GM18858 (cell line): ENCODE measurements around the gene CLN5.

Experiments
- ATAC-seq: cut with Tn5 transposase; IDR thresholded peaks from one replicate; pipeline ENCODE4 v1.9.1; 2021; ENCODE audit not compliant: unreplicated experiment

CLN5 gene

GRCh38 chr13:77016888-77017623 is 25.2 kb downstream of the CLN5 start:
- ATAC-seq, result no peak

DNA sequence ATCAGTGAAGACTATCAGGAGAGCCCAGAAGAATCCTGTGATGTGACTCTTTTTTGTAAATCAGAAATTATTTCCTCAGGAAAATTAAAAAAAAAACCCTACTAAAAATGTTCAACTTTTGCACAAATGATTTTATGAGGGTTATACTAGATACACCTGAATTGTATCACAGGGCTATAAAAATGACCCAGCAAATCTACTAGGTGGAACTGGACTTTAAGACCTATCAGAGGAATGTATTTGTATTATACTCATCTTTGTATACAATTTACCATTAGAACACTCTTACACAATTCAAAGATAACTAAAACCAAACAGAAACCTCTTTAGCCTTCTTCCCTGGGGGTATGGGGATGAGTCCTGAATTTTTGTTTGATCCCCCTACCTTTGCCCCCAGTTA is 27.9 kb downstream of the CLN5 start:
- ATAC-seq, result no peak

DNA sequence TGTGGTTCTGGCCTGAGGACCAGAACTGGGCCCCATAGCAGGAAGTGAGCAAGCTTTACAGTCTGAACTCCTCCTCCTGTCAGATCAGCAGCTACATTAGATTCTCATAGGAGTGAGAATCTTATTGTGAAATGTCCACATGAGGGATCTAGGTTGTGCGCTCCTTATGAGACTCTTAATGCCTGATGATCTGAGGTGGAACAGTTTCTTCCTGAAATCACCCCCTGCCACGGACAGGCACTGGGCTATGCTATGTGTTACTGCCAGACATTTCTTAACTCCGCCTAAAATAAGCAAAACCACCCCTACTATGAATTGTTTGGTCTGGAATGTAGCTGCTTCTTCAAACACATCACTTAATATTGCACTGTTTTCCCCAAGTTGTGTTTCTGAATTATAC is 30.5 kb downstream of the CLN5 start:
- ATAC-seq, result no peak

DNA sequence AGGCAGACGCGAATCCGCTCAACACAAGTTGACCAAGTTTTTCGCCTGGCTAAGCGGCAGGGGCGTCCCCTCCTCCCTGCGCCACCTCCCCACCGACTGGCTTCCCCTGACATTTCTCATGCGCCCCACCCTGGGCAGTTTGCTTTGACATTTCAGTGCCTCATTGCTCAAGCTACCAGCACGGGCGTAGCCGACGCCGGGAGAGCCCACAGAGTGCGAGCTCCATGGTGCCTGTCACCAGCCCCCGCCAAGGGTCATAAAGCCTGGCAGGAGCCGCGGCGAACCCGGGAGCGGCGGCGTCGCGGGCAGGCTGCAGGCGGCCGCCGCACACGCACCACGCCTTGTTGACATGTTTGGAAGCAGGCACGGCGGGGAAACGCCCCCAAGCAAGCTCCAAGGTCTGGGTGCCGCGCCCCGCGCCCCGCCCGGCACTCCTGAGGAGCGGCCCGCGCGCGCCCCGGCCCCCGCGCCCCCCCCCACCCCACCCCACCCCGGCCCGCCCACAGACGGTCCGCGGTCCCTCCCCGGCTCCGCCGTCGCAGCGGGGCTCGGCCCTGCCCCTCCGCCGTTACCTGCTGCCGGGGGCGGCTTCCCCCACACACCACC is 34.5 kb downstream of the CLN5 start:
- ATAC-seq, result peak; percentile 46

DNA sequence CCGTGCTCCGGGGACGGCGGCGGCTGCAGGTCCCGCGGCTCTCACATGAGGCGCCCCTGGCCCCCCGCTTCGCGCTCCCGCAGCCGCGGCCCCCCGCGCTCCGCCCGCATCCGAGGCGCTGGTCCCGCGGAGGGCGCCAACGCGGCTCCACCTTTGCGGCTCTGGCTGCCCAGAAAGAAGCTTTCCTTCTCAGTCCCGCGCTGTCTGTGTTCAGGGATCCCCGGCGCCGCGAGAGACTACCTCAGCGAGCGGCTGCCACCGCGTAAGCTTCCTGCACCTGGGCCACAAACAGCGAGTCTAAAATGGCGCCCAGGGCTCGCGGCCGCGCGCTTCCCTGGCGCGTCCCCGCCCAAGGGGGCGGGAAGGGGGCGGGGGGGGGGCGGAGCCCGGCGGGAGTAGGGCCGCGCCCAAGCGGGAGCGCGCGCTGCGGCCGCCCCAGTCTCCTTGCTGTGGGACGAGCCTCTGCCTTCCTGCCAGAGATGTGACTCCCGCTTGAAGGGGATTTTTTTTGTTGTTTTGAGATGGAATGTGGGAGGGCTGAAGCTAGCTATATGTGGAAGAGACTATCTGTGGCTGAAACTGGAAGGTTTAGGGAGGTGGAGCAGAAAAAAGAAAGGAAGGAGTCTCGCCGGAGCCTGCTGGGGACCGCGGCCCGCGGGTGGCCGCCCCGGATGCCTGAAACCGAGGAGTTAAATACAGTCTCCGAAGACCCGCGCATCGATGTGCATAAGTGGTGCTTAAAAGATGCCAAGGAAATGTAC is 35.2 kb downstream of the CLN5 start, which contains the start of gene FBXL3:
TSS of gene FBXL3 (minus strand) at position 299 of the 761 bp plus-strand sequence. CDS start 5,299 bp downstream, outside the sequence.
- peak; percentile 44 for ATAC-seq

DNA sequence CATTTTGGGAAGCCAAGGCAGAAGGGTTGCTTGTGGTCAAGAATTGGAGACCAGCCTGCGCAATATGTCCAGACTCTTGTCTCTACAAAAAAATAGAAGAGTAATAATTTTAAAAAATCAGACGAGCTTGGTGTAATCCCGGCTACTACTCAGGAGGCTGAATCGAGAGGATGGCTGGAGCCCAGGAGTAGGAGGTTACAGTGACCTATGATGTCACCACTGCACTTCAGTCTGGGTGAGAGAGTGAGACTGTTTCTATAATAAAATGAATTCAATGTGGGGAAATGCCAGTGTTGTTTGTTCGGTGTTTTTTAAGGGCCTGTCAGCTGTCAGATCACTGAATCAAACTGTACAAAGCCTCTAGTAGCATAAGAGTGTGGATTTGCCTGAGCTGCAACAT is 36.3 kb downstream of the CLN5 start:
- no peak for ATAC-seq

DNA sequence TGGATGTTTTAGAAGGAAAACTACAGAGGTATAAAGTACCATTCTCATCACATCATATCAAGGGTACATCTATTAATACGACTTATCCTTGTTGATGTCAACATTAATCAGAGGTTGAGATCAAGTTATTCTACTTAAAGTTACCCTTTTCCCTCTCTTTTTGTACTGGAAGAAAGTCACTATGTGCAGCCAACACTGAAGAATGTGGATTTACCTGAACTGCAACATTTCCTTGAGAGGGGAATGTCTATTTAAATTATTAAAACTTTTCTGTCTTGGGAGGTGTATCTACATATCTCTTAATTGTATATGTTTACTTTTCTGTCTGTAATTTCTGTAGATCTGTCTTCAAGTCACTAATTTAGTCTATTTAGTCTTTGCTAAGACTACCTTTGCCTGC is 37.6 kb downstream of the CLN5 start:
- no peak for ATAC-seq

- no peak for ATAC-seq
These were observed 39.9 kb downstream of the CLN5 start for GRCh38 chr13:77031656-77032243.

GRCh38 chr13:77033717-77034302 is 41.9 kb downstream of the CLN5 start:
- ATAC-seq, result no peak

- no peak for ATAC-seq
These were observed 43.0 kb downstream of the CLN5 start for GRCh38 chr13:77034881-77035280.

DNA sequence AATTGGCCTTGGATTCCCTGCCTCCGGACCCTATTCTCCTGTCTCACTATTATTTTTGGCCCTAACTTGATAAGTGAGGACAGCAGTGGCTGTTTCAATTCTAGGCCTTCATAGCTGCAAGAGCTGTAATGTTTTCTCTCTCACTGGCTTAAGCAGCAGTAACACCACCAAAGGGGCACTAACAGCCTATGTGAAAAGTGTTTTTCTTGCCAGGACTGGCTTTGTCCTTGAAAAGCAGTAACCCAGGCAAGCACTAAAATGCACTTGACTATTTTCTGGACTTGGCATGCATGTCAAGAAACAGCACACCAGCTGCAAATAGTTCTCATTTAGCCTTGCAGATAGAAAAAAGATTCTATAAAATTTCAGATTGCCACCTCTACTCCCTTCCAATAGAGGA is 44.4 kb downstream of the CLN5 start:
- ATAC-seq, result no peak

- ATAC-seq, result no peak
These were observed 47.1 kb downstream of the CLN5 start for GRCh38 chr13:77038907-77039480.

DNA sequence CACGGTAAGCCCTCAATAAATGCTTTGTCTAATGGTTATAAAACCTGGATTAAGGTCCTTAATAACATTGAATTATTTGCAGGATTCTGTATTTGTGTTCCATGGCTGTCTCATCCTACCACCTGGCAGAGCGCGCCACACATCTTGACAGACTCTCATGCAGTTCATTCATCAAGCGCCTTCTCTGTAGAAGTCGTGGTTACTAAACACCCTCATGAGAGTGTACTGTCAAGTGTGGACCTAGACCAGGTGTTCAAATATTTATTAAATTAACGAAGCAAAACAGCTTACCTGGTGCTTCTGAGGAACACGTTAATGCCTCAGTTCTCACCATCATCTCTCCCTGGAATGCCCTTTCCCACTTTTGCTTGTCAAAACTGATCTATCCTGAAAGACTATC is 48.2 kb downstream of the CLN5 start:
- no peak for ATAC-seq

DNA sequence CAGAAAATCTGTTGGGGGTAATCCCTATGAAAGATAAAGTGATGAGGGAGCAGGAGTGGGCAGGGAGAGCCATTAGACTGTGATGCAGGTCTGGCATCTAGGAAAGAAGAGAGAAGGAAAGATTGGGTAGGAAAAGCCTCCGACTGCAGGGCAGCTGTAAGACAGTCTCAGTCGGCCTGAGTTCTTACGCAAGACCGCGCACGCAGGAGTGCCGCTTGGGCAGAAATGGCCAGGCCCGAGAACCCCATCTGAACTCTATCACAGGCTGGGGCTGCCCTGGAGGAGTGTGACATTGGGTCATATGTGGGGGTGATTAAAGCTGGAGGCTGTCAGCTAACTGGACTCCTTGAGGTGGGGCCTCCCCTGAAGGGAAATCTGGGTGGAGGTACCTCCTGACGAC is 49.0 kb downstream of the CLN5 start:
- ATAC-seq, result no peak

DNA sequence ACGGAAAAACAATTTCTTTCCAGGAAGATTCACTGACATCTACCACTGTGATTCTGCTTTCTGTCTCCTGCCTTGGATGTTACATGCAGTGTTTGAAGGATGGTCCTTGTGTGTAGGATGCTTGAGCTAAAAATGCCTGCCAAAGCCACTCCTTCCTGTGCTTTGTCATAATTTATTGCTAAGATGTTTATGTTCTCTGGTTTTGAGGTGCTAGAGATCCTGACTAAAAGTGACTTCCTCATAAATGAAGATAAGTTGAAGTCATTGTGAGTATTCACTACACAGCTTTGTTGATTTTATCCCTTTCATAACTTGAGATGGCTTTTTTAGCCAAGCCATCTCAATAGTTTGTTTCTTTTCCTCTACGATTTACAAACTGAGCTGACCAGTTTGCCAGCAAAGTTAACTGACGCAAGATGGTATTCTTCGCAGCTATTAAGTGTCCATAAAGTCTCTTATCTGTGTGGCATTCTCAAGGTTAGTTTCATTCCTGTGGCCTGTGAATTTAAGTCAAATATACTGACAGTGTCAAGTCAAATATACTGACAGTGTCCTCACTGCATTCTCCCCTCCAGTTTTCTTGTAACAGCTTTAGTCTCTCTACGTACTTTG is 50.8 kb downstream of the CLN5 start:
- no peak for ATAC-seq

DNA sequence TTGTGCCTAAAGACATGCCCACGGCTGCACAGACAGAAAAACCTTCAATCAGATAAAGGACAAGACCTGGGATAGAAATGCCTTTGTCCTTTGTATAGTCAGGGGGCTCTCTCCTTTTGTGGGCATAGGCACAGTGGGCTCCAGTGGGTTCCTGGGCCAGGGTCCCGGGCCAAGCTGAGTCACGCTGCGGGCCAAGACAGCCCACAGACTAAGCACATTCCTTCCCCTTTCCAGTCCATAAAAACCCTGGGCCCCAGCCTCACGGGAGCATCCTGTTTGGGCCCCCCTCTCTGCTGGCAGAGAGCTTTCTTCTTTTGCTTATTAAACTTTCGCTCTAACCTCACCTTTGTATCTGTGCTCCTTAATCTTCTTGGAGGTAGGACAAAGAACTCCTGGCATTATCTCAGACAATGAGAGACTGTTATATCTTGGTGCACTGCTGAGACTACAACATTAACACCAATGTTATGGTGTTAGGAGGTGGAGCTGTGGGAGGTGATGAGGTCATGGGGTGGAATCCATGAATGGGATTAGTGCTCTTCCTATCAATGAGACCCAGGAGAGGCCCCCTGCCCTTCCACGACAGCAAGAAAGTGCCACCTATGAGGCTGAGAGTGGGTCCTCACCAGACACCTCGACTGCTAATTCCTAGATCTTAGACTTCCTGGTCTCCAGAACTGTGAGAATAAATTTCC is 55.9 kb downstream of the CLN5 start:
- ATAC-seq, result no peak

- ATAC-seq, result no peak
These were observed 56.8 kb downstream of the CLN5 start for GRCh38 chr13:77048681-77049080.

DNA sequence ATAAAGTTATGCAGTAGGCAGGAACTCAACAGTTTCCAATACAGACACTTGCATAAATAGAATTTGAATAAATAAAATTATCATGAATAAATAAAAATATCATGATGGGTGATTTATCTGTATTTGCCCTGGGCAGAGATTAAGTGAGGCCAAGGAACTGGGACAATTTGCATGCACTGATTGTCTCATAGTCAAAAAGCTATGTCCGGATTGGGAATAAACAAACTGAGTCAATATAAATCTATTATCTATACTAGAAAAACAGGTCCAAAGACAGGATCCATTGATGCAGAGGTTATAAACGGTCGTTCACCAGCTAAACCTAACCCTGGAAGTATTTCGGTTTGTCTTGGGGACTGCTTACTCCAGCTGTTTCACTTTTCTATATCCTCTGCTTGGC is 61.3 kb downstream of the CLN5 start:
- no peak for ATAC-seq
